Dedifferentiated amniotic fluid mesenchymal stem cell (primary cell): ENCODE data around the gene UVSSA.
A peak's percentile ranks its signal among the peaks of the same experiment; 100 is the strongest.

ENCODE experiments used
- DNase-seq: peaks from one replicate; pipeline ENCODE4 v3.0.0-alpha.2; 2016; ENCODE audit errors: extremely low spot score

Gene UVSSA

DNA sequence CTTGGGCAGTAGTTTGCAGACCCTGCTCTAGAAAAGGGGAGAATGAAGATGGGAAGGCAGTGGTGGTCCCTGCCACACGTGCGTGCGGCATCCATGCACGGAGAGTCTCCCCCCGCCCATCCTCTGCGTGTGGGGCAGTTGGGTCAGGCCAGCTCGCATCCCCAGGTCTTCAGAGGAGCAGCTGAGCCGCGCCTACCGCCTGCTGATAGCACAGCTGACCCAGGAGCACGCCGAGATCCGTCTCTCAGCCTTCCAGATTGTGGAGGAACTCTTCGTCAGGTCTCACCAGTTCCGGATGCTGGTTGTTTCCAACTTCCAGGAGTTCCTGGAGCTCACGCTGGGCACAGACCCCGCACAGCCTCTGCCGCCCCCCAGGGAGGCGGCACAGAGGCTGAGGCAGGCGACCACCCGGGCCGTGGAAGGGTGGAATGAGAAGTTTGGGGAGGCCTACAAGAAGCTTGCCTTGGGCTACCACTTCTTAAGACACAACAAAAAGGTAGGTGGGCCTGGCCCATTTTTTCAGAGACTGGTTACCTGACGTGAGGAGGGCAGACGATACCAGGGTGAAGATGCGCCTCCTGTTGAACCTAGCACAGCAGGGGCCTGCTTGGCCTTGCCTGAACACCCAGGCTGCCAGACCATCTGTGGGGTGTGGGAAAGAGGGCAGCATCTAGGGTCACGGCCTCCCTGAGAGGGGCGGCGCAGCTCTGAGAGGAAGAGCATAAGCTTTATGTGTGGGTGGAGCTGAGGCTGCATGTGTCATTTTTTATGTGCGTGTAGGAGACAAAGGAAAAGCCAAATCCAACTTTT is 2.6 kb downstream of the UVSSA start:
- no peak for DNase-seq

GRCh38 chr4:1350169-1350520 is 3.1 kb downstream of the UVSSA start:
- DNase-seq = no peak

DNA sequence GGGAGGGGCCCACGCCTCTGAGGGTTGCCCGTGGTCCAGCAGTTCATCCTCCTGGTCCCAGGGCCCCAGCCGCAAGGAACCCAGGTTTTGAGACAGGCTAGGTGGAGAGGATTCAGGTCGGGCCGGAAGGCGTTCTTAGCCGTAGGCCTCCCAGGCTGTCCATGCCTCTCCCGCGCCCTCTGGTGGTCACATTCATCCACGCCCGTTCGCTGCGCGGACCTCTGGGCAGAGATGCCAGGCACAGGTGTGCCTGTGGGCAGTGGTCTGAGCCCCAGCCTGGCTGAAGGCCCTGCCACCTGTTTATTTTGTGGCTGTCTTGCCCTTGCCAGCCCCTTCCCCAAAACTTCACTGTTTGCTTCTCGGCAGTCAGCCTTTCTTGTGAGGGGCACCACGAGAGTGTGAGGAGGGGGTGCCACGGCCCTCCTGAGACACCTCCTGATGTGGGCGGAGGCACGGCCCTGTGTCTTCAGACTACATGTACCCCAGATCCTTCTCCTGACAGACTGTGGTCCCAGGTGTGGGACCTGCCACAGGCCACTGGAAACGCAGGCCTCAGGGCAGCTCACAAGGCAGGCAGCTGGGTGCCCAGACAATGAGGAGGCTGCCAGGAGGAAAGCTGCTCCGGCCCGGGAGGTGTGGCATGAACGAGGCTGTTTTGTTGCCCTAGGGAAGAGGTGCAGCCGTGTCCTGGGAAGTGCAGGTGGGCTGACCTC is 5.0 kb downstream of the UVSSA start:
- DNase-seq = peak; percentile 51

DNA sequence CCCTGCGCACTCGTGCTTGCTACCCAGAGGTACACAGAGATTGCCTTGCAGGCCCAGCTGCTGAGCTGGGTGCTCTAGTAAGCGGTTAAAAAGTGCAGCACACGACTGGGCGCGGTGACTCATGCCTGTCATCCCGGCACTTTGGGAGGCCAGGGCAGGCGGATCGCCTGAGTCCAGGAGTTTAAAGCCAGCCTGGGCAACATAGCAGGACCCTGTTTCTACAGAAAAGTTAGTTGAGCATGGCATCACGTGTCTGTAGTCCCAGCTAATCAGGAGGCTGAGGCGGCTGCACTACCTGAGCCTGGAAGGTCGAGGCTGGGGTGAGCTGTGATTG is 5.5 kb downstream of the UVSSA start:
- DNase-seq = no peak

DNA sequence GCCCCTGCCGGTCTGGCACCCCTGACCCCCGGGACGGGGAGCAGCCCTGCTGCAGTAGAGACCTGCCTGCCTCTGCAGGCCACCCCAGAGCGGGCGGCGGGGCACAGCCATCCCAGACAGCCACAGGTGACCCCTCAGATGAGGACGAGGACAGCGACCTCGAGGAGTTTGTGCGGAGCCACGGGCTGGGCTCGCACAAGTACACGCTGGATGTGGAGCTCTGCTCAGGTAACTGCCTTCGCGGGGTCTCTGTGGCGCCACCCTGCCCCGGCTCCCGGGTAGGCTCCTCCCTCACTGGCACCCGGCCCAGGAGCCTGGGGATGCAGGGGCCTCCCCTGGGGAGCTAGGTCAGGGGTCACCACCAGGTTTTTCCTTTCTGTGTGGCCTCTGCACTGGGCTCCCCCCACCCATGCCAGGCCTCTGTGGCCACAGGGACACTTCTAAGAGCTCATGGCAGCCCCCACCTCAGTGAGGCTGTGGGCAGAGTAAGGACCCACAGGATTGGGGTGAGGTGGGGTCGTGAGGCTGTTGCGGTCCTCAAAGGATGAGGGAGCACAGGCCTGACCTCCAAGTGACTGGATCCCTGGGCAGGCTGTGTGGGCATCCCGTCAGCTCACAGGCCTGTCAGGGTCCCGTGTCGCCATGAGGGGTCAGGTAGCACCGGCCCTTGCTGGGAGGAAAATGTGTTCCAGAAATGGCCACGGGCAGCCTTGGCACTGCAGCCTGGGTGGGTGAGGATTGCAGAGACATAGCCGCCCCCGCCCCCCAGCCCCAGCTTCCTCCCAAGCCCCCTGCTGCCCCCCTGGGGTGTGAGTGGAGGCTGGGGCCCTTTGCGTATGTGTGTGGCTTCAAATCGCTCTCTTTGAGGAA is 6.4 kb downstream of the UVSSA start:
- DNase-seq = no peak

DNA sequence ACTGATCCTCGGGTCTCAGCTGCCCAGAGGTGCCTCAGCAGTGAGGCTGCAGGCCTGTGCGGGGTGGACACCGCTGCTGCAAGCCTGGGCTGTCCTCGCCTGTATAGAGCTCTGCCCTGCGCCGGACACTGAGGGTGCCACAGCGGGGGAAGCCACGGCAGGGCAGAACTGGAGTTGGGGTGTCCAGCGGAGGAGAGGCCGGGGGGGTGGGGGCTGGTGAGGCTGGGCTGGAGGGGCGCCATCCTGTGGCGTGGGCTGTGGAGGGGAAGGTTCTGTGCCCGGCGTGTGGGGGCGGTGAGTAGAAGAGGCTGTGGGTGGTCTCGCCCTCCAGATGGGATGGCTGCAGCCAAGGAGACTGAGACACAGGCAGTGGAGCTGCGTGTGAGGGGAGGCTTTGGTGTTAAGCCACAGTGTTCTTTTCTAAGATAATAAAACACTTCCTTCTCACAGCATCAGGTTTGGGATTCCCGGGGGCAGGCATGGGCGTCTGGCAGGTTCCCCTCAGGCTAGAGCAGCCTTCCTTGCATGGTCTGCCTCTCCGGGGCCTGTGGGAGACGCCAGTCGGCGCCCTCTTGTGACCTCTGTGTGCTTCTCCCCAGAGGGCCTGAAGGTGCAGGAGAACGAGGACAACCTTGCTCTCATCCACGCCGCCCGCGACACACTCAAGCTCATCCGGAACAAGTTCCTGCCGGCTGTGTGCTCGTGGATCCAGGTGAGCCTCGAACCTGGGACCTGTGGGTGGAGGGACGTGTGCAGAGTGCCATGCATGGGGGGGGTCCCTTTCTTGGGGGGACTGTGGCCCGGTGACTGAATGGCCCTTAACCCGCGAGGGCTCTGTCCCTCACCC is 7.4 kb downstream of the UVSSA start:
- DNase-seq = no peak

DNA sequence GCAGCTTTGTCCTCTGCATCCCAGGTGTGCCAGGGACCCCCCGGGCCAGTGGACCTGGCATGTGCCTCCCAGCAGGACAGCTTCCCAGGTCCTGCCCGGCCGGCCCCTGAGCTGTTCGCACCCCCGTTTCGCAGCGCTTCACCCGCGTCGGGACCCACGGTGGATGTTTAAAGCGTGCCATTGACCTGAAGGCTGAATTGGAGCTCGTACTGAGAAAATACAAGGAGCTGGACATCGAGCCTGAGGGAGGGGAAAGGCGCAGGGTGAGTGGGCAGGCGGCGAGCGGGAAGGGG is 7.9 kb downstream of the UVSSA start:
- no peak for DNase-seq

GRCh38 chr4:1355378-1355777 is 8.4 kb downstream of the UVSSA start:
- no peak for DNase-seq

DNA sequence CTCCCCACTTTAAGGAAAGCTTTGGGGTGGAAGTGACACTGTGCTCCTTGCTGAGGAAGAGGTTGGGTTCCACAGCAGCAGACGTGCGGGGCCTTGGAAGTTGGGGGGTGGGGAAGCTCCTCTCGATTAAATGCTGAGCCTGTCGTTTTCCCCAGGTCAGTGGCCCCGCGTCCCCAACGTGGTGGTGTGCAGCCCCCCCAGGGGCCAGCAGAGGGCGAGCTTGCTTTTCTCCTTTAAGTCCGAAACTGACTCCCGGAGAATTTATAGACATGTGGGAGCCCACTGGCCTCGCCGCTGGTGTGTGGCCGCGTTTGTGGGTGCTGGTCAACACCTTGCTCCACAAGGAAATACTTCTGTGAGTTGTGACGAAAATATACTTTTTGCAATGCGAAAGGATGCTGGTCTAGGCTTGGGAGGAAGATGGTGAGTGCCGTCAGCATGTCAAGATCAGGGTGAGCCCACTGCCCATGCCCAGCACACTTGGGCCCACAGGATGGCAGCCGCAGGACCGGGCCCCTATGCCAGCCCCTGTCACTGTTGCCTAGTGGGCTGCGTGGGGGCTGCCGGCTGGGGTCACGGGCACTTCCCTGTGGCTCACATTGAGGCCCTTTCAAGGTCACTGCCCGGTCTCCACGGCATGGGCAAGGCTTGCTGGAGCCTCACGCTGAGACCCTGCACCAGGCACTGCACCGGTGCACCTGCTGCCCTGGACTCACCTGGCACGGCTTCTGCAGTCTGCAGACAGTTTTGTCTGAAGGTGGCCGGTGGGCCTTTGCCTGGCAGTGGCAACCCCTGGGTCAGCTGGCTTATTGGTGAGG is 9.4 kb downstream of the UVSSA start:
- DNase-seq = no peak

DNA sequence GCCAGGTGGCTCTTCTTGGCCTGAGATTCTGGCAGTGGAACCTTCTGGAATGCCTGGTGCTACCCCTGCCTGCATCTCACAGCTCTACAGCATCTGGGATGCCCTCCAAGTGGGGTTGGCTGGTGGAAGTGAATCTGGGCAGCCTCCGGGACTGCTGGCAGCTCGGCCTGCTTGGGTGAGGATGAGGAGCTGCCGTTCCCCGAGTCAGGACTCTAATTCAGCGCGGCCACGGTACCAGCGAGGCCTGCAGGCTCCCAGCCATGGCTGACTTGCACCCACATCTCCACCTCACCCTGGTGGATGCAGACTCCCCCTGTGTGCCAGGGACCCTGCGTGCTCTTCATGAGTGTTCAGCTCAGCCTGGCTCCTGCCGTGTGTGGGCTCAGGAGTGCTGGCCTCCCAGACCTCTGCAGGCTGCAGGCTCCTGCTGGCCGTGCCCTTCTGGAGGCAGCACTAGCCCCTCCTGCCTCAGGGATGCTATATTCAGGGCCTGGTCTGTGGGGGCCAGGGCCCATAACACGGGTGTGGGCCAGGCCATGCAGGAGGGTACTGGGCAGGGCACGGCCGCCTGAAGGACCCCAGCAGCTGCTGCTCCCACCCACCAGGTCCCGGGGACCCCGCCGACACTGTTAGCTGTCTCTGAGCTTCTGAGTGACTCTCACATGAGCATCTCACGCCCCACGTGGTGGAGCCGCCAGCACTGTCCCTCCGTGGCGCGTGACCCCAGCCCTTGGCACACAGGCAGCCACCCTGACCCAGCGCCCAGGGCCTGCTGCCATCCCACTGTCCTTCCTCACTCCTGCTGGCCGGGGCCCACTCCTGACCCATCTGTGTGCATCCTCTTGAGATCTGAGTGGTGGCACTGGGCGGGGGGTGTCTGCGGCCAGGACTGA is 10.6 kb downstream of the UVSSA start:
- DNase-seq = no peak

- DNase-seq = no peak
Observed at GRCh38 chr4:1358421-1359143, 11.6 kb downstream of the UVSSA start.

GRCh38 chr4:1359144-1359501 is 12.1 kb downstream of the UVSSA start:
- no peak for DNase-seq

- no peak for DNase-seq
Observed at GRCh38 chr4:1359976-1360375, 13.0 kb downstream of the UVSSA start.

GRCh38 chr4:1360423-1361283 is 13.6 kb downstream of the UVSSA start:
- DNase-seq = no peak

- no peak for DNase-seq
Observed at GRCh38 chr4:1361431-1361830, 14.4 kb downstream of the UVSSA start.

DNA sequence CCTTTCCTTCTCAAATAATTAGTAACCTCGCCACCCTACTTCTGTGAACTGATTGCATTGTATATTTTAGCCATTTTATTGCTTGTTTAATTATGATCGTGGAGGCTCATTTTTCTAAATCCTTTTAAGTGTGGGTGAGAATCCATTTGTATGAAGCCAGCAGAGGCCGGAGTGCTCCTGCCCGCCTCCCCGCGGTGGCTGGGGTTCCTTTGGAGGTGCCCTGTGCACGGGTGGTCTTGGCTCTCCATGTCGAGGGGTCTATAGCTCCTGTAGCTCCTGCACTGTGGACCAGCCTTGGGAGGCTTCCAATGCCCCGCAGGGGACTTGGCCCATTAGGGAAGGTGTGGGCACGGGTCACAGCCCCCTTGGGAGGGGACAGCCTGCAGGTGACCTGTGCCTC is 15.0 kb downstream of the UVSSA start:
- DNase-seq = no peak

- DNase-seq = no peak
Observed at GRCh38 chr4:1362521-1362920, 15.5 kb downstream of the UVSSA start.

GRCh38 chr4:1363513-1363912 is 16.5 kb downstream of the UVSSA start:
- DNase-seq = no peak

DNA sequence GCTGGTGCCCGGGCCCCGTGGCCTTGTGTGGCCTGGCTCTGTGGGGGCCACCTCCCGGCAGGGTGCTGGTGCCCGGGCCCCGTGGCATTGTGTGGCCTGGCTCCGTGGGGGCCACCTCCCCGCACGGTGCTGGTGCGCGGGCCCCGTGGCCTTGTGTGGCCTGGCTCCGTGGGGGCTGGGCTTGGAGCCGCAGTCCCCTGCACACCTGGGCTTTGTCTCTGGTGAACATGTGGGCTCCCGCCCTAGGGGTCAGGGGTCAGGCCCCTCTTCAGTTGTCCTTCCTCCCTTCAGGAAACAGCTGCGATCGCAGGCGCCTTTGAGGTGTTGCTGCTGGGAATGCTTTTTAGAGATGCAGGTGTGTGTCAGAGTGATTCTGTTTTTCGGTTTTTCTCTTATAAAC is 17.2 kb downstream of the UVSSA start:
- no peak for DNase-seq
